NK-92 (cell line): ENCODE results near the gene PLEKHH3.

Experiments used
- DNase-seq: peaks from one replicate; lab custom pipeline; 2025; ENCODE audit not compliant: unreplicated experiment; lab: John Stamatoyannopoulos, UW

Gene PLEKHH3, protein sequence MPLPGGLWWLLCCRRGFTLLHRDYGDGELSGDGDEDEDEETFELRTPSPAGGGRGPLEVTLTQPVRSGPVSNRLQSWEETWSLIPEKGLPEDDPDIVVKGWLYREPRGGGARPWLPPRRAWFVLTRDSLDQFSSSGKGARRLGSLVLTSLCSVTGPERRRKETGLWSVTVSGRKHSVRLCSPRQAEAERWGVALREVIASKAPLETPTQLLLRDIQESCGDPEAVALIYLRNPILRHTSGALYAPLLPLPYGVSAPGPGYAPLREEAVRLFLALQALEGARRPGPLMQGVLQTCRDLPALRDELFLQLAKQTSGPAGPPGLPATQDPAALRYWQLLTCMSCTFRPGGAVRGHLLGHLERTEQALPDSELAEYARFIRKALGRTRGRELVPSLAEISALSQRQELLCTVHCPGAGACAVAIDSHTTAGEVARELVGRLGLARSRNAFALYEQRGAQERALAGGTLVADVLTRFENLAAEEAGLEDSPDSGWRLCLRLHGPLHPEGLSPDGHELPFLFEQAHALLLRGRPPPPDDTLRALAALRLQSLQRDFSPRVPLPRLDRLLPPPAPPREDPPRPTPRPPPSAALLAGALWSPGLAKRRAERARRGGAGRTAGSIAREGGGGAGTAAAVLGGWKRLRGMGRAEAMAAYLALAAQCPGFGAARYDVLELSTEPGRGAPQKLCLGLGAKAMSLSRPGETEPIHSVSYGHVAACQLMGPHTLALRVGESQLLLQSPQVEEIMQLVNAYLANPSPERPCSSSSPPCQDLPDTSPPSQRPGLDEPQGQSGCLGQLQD

DNA sequence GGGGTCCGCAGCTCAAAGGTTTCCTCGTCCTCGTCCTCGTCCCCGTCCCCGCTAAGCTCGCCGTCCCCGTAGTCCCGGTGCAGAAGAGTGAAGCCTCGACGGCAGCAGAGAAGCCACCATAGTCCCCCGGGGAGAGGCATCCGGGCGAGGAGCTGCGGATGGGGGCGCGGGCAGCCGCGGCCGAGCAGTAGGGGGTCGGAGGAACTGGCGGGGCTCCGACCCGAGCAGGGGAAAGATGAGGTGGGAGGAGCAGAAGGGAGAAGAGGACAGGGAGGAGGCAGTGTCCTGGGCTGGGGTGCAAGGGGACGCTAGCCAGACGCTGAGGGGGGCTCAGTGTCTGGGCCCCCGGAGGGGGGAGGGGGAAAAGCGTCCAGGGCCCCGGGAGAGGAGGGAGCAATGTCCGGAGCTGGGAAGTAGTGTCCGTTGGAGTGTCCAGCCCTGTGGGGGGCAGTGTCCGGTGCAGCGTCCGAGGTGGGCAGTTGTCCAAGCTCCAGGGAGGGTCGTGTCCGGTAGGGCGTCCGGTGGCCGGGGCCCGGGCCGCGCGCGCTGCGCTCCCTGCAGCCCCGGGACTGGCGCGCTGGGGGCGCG, at the start of gene PLEKHH3:
Gene PLEKHH3 (minus strand): TSS at position 571 of the 588 bp plus-strand sequence. CDS start 431 bp downstream, at position 140.
- DNase-seq = no peak

DNA sequence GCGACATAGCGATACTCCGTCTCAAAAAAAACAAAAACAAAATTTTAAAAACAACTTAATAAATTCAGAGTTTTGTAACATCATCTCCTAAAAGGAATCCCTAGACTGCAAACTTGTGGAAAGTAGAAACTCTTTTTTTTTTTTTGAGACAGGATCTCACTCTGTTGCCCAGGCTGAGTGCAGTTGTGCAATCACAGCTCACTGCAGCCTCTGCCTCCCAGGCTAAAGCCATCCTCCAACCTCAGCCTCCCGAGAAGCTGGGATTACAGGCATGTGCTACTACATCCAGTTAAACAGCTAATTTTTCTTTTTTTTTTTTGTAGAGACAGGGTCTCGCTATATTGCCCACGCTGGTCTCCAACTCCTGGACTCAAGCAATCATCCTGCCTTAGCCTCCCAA, 48.3 kb upstream of the PLEKHH3 start:
- DNase-seq = no peak

DNA sequence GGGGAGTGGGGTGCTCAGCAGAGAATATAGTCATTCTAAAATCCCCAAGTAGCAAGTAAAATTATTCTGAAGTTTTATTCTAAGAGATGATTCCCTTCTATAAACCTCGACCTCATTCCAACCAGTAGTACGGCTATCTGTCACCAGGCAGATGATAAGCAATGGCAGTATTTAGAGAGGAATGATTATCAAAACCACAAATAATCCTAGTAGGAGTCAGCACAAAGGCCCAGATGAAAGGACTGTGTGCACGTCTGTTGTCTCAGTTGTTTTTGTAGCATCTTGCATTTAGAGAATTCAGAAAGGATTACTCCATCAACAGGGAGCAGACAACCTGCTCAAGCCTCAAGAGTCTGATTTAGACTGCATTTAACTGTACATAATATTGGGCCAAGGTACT, 46.8 kb upstream of the PLEKHH3 start:
- DNase-seq = no peak

DNA sequence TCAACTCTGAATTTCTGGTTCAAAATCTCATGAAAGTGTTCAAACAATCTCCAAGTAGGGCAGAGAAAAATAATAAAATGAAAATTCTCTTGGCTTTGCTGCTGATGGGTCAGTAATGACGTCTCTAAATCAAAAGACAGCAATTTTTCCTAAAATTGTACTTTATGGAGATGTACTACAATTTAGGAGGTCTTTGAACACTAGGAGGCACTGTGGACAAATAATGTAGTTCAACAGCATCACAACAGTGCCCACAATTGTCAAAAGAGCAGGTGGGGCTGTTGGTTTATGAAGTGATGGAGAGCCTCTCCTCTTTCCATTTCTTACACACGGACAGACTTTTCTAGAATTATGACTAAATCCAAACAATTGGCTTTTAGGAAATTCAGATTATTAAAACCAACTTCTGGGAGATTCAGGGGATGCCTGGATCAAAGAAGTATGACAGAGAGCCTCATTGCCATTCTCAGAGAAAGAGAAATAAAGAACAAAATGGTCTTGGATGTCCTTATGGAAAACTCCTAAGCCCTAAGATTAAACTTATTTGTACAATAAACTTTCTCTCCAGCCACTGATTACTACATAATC, 44.3 kb upstream of the PLEKHH3 start:
- no peak for DNase-seq

DNA sequence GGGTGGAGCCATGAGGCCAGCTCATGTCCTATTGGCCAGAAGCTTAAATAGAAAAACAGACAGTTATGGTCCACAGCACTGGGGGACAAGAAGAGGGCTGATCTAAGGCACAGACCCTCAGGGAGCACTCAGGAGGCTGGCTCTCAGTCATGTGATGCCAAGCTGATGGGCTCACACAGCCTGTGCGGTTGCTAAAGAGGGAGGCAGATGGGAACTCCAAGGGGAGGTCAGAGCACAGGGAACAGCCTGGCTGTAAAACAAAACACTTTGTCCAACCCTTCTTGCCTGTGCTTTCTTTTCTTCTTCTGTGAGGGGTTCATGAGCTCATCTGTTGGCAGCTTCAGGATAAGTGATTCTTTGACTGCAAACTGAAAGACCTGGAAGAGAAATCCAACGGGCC, 32.8 kb upstream of the PLEKHH3 start:
- no peak for DNase-seq

DNA sequence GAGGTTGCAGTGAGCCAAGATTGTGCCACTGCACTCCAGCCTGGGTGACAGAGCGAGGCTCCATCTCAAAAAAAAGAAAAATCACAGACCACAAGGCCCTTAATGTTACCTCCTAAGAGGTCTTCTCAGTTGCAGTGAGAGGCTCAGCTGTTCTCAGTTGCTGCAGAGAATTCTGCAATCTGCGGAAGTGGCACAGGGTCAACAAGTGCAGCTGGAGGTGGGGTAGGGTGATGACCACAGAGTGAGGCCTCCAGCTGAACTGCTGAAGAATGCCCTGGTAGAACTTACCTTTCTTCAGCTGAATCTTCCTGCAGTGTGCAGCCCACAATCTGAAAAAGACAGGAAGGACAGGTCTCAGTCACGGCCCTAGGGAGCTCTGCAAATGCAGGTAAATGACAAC, 31.8 kb upstream of the PLEKHH3 start:
- DNase-seq = no peak

DNA sequence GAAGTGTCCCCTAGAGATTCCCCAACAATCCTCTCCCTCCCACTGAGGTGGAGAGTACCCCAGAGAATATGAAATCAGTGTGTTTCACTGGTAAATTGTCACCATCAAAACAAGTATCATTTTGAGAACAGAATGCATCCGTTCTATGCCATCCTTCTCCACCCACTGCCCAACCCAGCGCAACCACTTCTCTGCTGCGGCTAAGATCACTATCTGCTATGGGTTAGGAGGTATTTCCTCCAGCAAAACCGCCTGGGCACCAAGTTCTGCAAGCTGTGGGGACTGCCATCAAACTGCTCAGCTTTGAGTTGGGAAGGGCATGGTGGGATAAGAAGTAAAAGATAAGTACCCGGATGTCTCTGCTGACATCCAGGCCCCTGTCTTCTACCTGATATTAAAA, 29.9 kb upstream of the PLEKHH3 start:
- no peak for DNase-seq

DNA sequence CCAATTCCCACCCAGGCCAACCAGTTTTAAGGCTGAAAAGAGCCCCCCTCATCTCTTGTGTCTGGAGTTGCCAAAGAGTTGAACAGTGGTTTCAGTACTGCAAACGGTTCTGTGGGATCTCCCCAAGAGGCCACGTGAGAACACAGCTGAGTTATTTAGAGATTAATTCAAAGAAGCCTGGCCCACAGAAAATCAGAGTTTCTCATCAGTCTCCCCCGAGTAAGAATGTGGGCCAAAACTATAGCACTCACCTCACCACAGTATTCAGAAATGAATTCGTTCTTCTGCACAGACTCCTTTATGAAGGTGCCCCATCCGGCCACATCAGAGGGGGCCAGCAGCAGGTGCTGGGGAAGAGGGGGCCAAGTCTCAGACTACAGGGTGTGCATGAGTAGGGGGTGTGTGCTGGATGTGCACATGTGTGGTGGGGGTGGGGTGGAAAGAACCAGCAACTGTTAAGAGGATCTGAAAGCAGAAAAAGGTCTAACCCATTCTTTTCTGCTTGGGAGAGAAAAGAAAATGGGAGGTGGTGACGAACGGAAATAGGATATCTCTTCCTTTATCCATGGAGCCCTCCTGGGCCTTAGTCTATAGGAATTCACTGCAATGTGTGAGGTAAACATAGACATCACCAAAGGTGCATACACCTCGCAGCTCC, 28.2 kb upstream of the PLEKHH3 start:
- DNase-seq = no peak

DNA sequence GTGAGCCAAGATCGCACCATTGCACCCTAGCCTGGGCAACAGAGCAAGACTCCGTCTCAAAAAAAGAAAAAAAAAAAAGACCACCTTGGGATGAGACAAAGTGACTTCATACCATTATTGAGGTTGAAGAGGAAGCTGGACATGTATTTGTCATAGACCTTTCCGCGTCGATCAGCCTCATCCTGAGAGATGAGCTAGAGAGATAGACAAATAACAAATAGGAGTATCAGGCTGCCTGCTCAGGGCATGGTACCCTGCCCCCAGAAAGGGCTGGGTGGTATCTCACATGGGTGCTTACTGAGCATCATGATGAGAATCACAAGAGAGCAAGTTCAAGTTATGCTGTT, 27.7 kb upstream of the PLEKHH3 start:
- no peak for DNase-seq

DNA sequence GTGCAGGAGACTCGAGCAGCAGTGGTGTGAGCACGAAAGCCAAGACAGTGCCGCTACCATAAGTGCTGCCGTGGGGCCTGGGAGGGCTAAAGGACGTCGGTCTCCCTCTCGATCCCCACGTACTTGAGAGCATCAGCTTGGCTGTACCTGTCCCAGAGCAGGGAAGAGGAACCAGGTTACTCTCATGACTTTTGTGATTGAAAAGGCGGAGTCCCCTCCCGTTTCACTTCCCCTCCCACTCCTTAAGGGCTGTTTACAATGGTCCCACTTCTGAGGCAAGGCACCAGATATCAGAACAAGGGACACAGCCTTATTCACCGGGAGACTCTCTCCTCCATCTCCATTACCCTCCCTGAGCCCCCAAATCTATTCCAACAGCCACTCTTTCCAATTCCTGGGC, 25.7 kb upstream of the PLEKHH3 start:
- no peak for DNase-seq

DNA sequence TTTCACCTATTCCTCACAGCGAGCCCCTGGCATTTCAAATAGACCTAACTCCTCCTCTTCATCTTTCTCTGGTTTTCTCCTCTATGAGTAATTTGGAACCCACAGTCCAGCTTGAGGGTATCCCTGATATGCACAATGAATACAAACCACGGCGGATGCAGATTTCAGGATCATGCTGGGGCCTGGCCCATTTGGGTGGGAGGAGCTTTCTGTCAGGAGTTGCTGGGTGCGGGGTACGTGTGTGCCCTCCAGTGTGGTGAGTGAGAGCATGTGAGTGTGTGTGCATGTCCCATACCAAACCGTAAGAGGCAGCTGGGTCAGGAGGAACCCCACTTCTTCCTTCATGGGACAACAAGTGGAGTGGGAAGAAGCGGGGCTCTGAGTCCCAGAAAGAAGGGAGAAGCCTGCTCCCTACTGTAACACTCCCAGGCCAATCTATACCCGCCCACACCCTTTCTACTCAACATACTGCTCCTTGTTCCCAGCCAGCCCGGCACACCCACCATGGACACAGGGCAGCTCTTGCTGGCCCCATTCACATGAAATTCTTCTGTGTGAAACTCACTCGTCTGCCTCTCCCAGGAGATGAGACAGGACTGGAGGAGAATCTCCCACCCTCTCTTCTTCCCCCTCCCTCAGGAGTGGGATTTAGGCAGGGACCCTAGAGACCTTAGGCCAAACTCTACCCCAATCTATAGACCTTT, 23.9 kb upstream of the PLEKHH3 start:
- DNase-seq = no peak

DNA sequence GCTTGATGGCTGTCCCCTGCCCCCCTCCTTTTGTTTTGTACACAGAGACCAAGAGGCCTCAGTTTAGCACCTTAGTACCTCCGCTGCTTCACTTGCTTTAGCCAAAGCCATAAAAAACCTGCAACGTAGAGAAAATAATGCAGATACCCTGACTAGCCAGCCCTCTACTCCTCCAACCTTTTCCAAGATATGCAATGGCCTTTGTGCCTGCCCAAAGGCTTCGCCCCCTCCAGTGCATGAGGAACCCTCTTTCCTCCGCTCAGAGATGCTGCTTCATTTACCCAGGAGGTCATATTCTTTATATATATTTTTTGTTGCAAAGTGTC, 22.6 kb upstream of the PLEKHH3 start:
- DNase-seq = no peak

DNA sequence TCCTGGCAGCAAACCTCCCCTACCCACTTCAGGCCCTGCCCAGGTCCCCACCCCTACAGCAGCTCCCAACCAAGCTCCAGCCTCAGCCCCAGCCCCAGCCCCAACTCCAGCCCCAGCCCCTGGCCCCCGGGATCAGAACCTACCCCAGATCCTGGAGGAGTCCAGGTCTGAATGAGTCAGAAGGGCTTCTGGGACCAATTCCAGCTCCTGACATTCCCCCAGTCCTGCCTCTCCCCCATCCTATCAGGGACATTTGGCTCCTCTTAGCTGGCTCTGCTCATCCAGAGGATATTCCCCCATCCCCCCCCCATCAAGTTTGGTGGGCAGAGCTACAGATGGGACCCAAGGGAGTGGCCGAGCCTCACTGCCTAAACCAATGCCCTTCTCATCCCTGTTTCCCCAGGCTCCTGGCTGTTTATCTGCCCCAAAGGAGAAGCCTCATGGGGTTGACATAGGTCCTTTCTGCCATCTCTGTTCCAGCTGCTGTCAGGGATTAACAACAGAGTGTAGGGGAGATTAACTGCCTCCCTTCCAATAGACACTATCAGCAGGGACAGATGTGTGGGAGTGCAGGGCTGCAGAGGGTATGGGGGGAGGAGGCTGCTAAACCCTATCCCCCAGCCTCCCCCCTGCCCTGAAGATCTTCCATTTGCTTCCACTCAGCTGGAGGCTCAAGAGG, 22.1 kb upstream of the PLEKHH3 start:
- DNase-seq = no peak

DNA sequence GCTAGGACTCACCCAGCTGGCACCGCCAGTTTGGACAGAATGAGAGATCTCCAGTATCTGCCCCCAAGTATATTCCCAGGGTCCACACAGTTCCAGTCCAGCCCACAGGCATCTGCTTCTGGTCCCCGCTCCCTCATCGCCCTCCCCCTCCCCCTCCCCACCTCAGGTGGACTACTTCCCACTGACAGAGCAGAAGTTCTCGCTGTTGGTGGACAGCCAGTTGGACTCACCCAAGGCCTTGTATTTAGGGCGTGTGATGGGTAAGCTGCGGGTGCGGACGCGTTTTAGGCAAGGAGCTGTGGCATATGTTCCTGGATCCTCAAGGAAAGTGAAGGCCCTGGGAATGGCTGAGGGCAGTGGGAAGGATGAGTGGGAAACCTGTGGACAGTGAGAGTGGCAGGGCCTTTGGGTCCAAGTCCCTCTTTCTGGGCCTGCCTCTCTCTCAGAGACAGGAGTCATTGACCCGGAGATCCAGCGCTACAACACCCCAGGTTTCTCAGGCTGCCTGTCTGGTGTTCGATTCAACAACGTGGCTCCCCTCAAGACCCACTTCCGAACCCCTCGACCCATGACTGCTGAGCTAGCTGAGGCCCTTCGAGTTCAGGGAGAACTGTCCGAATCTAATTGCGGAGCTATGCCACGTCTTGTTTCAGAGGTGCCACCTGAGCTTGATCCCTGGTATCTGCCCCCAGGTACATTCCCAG, 20.5 kb upstream of the PLEKHH3 start:
- no peak for DNase-seq

DNA sequence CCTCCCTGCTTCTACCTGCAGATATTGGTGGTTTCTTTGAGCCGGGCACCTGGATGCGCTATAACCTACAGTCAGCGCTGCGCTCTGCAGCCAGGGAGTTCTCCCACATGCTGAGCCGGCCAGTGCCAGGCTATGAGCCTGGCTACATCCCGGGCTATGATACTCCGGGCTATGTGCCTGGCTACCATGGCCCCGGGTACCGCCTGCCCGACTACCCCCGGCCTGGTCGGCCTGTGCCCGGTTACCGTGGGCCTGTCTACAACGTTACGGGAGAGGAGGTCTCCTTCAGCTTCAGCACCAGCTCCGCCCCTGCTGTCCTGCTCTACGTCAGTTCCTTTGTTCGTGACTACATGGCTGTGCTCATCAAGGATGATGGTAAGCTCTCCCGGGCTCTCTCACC, 18.7 kb upstream of the PLEKHH3 start:
- DNase-seq = no peak

DNA sequence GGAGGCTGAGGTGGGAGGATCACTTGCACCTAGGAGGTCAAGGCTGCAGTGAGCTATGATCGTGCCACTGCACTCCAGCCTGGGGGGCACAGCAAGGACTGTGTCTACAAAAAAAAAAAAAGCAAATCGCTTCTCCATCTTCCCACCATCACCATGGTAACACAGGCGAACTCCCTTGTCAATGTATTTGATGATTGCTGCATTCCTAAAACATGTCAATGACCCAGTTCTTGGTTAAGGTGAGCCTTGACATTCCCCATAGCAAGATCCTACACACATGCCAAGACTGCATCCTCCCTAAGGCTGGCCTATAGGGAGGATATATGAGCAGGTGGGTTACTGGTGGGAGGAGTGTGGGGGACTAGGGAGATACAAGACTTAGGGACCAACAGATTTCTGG, 17.7 kb upstream of the PLEKHH3 start:
- DNase-seq = no peak

DNA sequence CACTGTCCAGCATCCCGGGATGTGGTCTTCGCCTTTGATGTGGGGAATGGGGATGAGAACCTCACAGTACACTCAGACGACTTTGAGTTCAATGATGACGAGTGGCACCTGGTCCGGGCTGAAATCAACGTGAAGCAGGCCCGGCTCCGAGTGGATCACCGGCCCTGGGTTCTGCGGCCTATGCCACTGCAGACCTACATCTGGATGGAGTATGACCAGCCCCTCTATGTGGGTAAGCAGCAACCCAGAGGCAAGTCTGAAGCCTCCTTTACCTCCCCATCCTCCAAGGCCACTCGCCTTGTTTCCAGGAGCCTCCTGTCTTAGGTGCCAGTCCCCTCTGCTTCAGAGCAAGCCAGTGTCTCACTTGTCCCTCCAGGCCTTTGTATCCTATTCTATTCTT, 15.7 kb upstream of the PLEKHH3 start:
- DNase-seq = no peak

DNA sequence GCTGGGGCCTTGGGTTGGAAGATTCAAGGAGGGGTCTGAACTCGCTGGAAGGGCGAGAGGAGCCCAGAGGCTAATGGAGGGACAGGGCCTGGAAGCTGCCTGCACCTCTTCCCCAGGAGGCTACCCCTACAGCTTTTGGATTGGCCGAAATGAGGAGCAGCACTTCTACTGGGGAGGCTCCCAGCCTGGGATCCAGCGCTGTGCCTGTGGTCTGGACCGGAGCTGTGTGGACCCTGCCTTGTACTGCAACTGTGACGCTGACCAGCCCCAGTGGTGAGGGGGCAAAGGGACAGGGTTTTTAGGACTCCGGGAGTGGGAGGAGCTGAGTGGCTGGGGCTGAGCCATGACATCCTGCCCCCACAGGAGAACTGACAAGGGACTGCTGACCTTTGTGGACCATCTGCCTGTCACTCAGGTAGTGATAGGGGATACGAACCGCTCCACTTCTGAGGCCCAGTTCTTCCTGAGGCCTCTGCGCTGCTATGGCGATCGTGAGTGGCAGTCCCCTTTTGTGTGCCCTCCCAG, 14.3 kb upstream of the PLEKHH3 start:
- no peak for DNase-seq

DNA sequence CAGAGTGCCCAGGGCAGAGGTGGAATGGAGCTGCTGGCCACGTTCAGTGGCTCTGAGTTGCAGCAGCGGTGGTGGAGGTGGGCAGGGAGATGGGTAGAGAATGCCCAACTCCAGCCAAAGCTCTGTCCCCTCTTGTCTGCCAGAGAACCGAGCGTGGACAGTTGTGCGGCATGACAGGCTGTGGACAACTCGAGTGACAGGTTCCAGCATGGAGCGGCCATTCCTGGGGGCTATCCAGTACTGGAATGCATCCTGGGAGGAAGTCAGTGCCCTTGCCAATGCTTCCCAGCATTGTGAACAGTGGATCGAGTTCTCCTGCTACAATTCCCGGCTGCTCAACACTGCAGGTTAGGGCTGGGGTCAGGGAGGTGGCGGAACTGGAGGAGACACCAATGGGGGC, 13.8 kb upstream of the PLEKHH3 start:
- no peak for DNase-seq
